GM12878 (cell line): ENCODE results near the gene SLF1. TPM values are rescaled to one million over a fixed set of nuclear protein-coding genes. Genes with fewer than 3 reads are reported as not detected.
A peak's percentile ranks its signal among the peaks of the same experiment; 100 is the strongest.

ENCODE experiments used
- ATAC-seq: fragments of 200-7000 bp; cut with Tn5 transposase; 3 replicates; pipeline ENCODE4 v1.9.1; 2020; ENCODE audit warnings: mild to moderate bottlenecking, moderate library complexity
- BruUV-seq: library from RNA; stranded (reverse); fragments of 400-500 nt; replicated peaks from 2 replicates; lab custom pipeline; 2021; lab: Mats Ljungman, UMichigan
- CTCF ChIA-PET: fragments of 300-600 bp; sonication (Branson Sonifier 250); formaldehyde crosslinking; extraction: SDS; loops from one replicate; lab custom pipeline; 2021; ENCODE audit warnings: inconsistent platforms; lab: Yijun Ruan, JAX
- POLR2A ChIA-PET: fragments of 350-600 bp; formaldehyde crosslinking; extraction: SDS; loops from one replicate; lab custom pipeline; 2021; ENCODE audit warnings: inconsistent platforms; lab: Charles Lee
- RAD21 ChIA-PET: fragments of 300-600 bp; sonication (Branson Sonifier 250); formaldehyde crosslinking; loops from one replicate; lab custom pipeline; 2023; ENCODE audit warnings: antibody characterized with exemption; ENCODE audit not compliant: unreplicated experiment; lab: Charles Lee
- SMC1A ChIA-PET: fragments of 300-600 bp; sonication (Branson Sonifier 250); formaldehyde crosslinking; loops from one replicate; lab custom pipeline; 2023; ENCODE audit not compliant: unreplicated experiment, uncharacterized antibody; lab: Charles Lee
- DNase-seq: peaks from one replicate; pipeline ENCODE4 v3.0.0-alpha.2; 2011; ENCODE audit warnings: low read depth, low spot score
- FAIRE-seq: peaks from 3 replicates; lab custom pipeline; 2011; peaks lifted over from hg19 to GRCh38; lab: Jason Lieb, UNC
- H2AFZ ChIP-seq: 2 replicates; pipeline ENCODE4 v1.6.0; 2011; ENCODE audit warnings: low read depth, low read length, control low read depth; ENCODE audit not compliant: control insufficient read depth
- H3K27ac ChIP-seq: 2 replicates; pipeline ENCODE4 v1.5.1; 2011; ENCODE audit warnings: control low read depth; ENCODE audit not compliant: control insufficient read depth, insufficient read depth
- H3K27me3 ChIP-seq, 2 experiments: replicated peaks in 1 of 2; 2 replicates each; pipeline versions ENCODE4 v1.6.0 to v1.6.1; 2011; ENCODE audit warnings: low read length in 1 of 2; ENCODE audit not compliant: control insufficient read depth in 2 of 2, insufficient read depth in 2 of 2
- H3K36me3 ChIP-seq, 2 experiments: 2 replicates each; pipeline ENCODE4 v1.5.1; 2011; ENCODE audit warnings: low read length in 1 of 2; ENCODE audit not compliant: control insufficient read depth in 2 of 2, insufficient read depth in 2 of 2
- H3K4me1 ChIP-seq: 2 replicates; pipeline ENCODE4 v1.6.1; 2011; ENCODE audit warnings: mild to moderate bottlenecking, low read length, moderate library complexity, mixed read lengths; ENCODE audit not compliant: control insufficient read depth, insufficient read depth
- H3K4me2 ChIP-seq: 2 replicates; pipeline ENCODE4 v1.6.0; 2011; ENCODE audit warnings: control low read depth; ENCODE audit not compliant: control insufficient read depth, insufficient read depth
- H3K4me3 ChIP-seq: fragments of 200-600 bp; sonication (generic); 2 replicates; pipeline ENCODE4 v1.5.1; 2016
- H3K79me2 ChIP-seq: 2 replicates; pipeline ENCODE4 v1.6.0; 2011; ENCODE audit warnings: low read length; ENCODE audit not compliant: control insufficient read depth, insufficient read depth
- H3K9ac ChIP-seq: 2 replicates; pipeline ENCODE4 v1.8.0; 2011; ENCODE audit warnings: low read length, control low read depth, mixed read lengths; ENCODE audit not compliant: control insufficient read depth, insufficient read depth
- H3K9me3 ChIP-seq: replicated peaks from 3 replicates; pipeline ENCODE4 v1.5.1; 2011; ENCODE audit warnings: mild to moderate bottlenecking, low read length; ENCODE audit not compliant: control insufficient read depth, insufficient read depth
- H4K20me1 ChIP-seq: 2 replicates; pipeline ENCODE4 v1.6.0; 2011; ENCODE audit not compliant: control insufficient read depth, insufficient read depth
- BRCA1 ChIP-seq: IDR thresholded peaks from 2 replicates; pipeline ENCODE4 v1.6.1; 2011; ENCODE audit warnings: low read depth, low read length, improper control_type of control experiment
- EGR1 ChIP-seq, 2 experiments: IDR thresholded peaks; 1 replicate in 1 of 2; 2 replicates in 1 of 2; pipeline ENCODE4 v1.6.1; 2011 to 2012; ENCODE audit warnings: low read depth in 2 of 2, low read length in 2 of 2, borderline replicate concordance in 1 of 2, mild to moderate bottlenecking in 1 of 2, moderate library complexity in 1 of 2
- EP300 ChIP-seq, 2 experiments: fragments of 150-350 bp in 1 of 2; IDR thresholded peaks; 2 replicates each; pipeline ENCODE4 v1.6.1; 2011 to 2012; ENCODE audit warnings: low read depth in 2 of 2, low read length in 2 of 2, borderline replicate concordance in 1 of 2, improper control_type of control experiment in 1 of 2, inconsistent platforms in 1 of 2; ENCODE audit not compliant: control insufficient read depth in 1 of 2
- FOXK2 ChIP-seq: fragments of 450-650 bp; IDR thresholded peaks from 2 replicates; pipeline ENCODE4 v1.6.1; 2017; ENCODE audit warnings: mild to moderate bottlenecking, moderate library complexity
- IRF4 ChIP-seq: IDR thresholded peaks from 2 replicates; pipeline ENCODE4 v1.6.1; 2011; ENCODE audit warnings: low read depth, low read length
- MTA3 ChIP-seq: IDR thresholded peaks from 2 replicates; pipeline ENCODE4 v1.6.1; 2012; ENCODE audit warnings: low read length, inconsistent platforms, borderline replicate concordance
- NKRF ChIP-seq: fragments of 450-650 bp; conservative IDR thresholded peaks from 2 replicates; pipeline ENCODE4 v1.6.1; 2017; ENCODE audit warnings: mild to moderate bottlenecking, moderate library complexity
- NRF1 ChIP-seq: conservative IDR thresholded peaks from 2 replicates; pipeline ENCODE4 v1.6.1; 2011; ENCODE audit warnings: mild to moderate bottlenecking, low read depth, low read length, improper control_type of control experiment
- PAX5 ChIP-seq: IDR thresholded peaks from 2 replicates; pipeline ENCODE4 v1.6.1; 2011; ENCODE audit warnings: low read depth, low read length, borderline replicate concordance
- POLR2A ChIP-seq: IDR thresholded peaks from 2 replicates; pipeline ENCODE4 v1.6.1; 2011; ENCODE audit warnings: low read depth, mild to moderate bottlenecking, low read length
- RB1 ChIP-seq: fragments of 450-650 bp; formaldehyde crosslinking; IDR thresholded peaks from 2 replicates; pipeline ENCODE4 v1.6.1; 2017; ENCODE audit warnings: mild to moderate bottlenecking, borderline replicate concordance
- TAF1 ChIP-seq: IDR thresholded peaks from 2 replicates; pipeline ENCODE4 v1.6.1; 2011; ENCODE audit warnings: mild to moderate bottlenecking, low read depth, low read length, borderline replicate concordance
- ZBED1 ChIP-seq: IDR thresholded peaks from 2 replicates; pipeline ENCODE4 v1.6.1; 2016; ENCODE audit warnings: borderline replicate concordance
- WGBS: methylation state at CpG from one replicate; pipeline ENCODE4 v1.1.6; 2016; ENCODE audit warnings: low lambda C conversion rate; ENCODE audit not compliant: insufficient replicate concordance, insufficient coverage; ENCODE audit errors: missing lambda C conversion rate; 5-methylcytosine and 5-hydroxymethylcytosine counted together
- in situ Hi-C: fragments of 300-500 bp; cut with MboI; formaldehyde crosslinking; loops from 9 replicates; pipeline ENCODE4 v1.14.3; 2018; ENCODE audit warnings: mixed read lengths
- intact Hi-C: fragments of 100-400 bp; cut with micrococcal nuclease; formaldehyde crosslinking; loops from one replicate; pipeline ENCODE4 v1.14.2; 2022; ENCODE audit not compliant: unreplicated experiment
- polyA plus RNA-seq, 11 experiments: library from polyadenylated mRNA; depleted of rRNA in 4 of 11; unstranded in 6 of 11; stranded (reverse) in 5 of 11; fragments of >200 nt; fragmentation: Nextera tagmentation in 4 of 11; fragmentation: Illumina TruSeq in 1 of 11; extraction: Ambion mirVana in 4 of 11; extraction: Trizol in 1 of 11; gene quantifications; 1 replicate in 1 of 11; 2 replicates in 10 of 11; pipeline versions ENCODE4 v1.2.1 to v1.2.3, GENCODE V29; 2011 to 2016; ENCODE audit warnings: inconsistent platforms in 2 of 11, missing spikeins in 2 of 11, low read depth in 1 of 11
- total RNA-seq, 4 experiments: library from RNA; depleted of rRNA in 3 of 4; stranded (reverse); fragments of >200 nt in 3 of 4; fragmentation: Illumina TruSeq in 1 of 4; extraction: Trizol in 1 of 4; gene quantifications; 2 replicates each; pipeline versions ENCODE4 v1.2.1 to v1.2.3, GENCODE V29; 2013 to 2021
- TF ChIP-seq, protein P1 (sequence below): IDR thresholded peaks from 2 replicates; pipeline ENCODE4 v1.6.1; 2011; ENCODE audit warnings: borderline replicate concordance, low read depth, mild to moderate bottlenecking, moderate library complexity, low read length; ENCODE audit not compliant: insufficient read depth, poor library complexity, severe bottlenecking
- TF ChIP-seq, protein P2 (sequence below): IDR thresholded peaks from 2 replicates; pipeline ENCODE4 v1.6.1; 2011; ENCODE audit warnings: borderline replicate concordance, low read depth, mild to moderate bottlenecking, moderate library complexity, mixed read lengths, low read length; ENCODE audit not compliant: insufficient read depth; ENCODE audit errors: extremely low read length

SLF1 gene
- total and polyA plus RNA-seq, 10 of the 15 experiments (the other 5 are each of a cell fraction or from before 2014, with no cell fraction given): 8.1 to 27.0 (median 13.4) TPM

DNA sequence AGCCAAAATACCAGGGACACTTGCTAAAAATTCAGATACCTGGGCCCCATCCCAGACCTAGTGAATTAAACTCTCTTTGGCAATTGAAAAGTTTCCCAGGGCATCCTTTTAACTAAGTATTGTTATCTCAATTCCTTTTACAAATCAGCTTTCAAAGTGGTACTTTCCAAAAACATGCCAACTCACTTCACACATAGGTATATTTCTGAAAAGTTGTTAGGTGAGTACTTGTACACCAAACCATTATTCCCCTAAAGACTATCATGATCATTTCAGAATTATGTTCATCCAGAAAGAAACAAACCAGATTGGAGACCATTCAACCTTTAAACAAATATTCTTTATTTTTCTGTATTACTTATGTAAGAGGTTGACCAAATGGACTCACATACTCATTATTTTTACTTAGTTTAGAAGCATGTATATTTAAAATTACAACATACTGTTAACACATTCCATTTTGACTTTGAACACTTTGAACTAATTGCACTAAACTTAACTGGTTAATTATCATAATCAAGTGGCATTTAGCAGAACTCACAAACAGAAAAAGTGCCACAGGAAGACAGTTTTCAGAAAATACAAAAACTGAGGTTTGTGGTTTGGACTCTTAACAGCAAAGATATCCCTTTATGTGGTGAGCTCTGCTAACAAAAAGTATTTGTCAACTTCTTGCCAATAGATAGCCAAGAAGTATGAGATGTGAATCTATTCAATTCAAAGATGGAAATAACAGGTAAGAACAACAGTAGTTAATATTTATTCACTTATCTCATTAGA is 40.8 kb upstream of the SLF1 start (continued):
- TF ChIP-seq EP300 (IDR thresholded peaks at IDR 0.05; ENCODE audit: borderline replicate concordance in 1 of 2, control insufficient read depth in 1 of 2, low read depth in 2 of 2, low read length in 2 of 2) (peak; percentile 44 to 69; a peak in 2 of 4 replicates), POLR2A (no peak), BRCA1 (no peak), FOXK2 (no peak), RB1 (no peak), IRF4 (no peak), MTA3 (no peak), PAX5 (no peak), NKRF (no peak), NRF1 (no peak)

DNA sequence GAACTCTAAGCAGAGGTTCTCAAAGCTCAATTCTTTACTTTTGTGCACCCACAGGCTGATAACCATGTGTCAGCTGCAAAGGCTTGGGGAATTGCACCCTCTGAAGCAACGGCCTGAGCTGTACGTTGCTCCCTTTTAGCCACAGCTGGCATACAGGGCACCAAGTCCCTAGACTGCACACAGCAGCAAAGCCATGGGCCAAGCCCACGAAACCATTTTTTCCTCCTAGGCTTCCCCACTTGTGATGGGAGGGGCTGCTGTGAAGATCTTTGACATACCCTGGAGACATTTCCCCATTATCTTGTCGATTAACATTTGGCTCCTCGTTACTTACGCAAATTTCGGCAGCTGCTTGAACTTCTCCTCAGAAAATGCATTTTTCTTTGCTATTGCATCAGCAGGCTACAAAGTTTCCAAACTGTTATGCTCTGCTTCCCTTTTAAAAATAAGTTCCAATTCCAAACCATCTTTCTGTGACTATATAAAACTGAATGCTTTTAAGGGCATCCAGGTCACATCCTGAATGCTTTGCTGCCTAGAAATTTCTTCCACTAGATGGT is 23.1 kb upstream of the SLF1 start:
- DNase-seq: no peak
- H4K20me1 ChIP-seq: no peaks in the 10 kb centered on the region
- SMC1A ChIA-PET: interaction anchor here (0.6 to 1.5 kb wide), 2 partner anchors 14 to 92 kb away, joined by 3 to 5 read pairs; no protein-coding TSS in a partner anchor
- no peaks in the 10 kb centered on the region for H3K27me3 ChIP-seq
- BruUV-seq: no TSS peak
- H3K9ac ChIP-seq: no peak overlapping the region
- no peaks in the 10 kb centered on the region for H3K79me2 ChIP-seq
- intact Hi-C loops (no loop called here), in situ Hi-C loops (no loop called here)
- H2AFZ ChIP-seq: no peak overlapping the region
- H3K4me2 ChIP-seq: no peak overlapping the region
- no peaks in the 10 kb centered on the region for H3K36me3 ChIP-seq
- 74% methylated on average over 7 of the region's 7 CpGs for WGBS
- POLR2A ChIA-PET: interaction anchor here (0.7 kb wide), 1 partner anchor 35 kb away, joined by 3 read pairs; no protein-coding TSS in a partner anchor
- RAD21 ChIA-PET: no interaction called here
- H3K27ac ChIP-seq: no peak overlapping the region
- ATAC-seq: no peak
- H3K4me1 ChIP-seq: no peaks in the 10 kb centered on the region
- H3K9me3 ChIP-seq: no peaks in the 10 kb centered on the region
- no peak for FAIRE-seq
- H3K4me3 ChIP-seq: no peak overlapping the region
- CTCF ChIA-PET: interaction anchor here (0.6 kb wide), 1 partner anchor 12 kb away, joined by 3 read pairs; no protein-coding TSS in a partner anchor
- TF ChIP-seq, protein P1, sequence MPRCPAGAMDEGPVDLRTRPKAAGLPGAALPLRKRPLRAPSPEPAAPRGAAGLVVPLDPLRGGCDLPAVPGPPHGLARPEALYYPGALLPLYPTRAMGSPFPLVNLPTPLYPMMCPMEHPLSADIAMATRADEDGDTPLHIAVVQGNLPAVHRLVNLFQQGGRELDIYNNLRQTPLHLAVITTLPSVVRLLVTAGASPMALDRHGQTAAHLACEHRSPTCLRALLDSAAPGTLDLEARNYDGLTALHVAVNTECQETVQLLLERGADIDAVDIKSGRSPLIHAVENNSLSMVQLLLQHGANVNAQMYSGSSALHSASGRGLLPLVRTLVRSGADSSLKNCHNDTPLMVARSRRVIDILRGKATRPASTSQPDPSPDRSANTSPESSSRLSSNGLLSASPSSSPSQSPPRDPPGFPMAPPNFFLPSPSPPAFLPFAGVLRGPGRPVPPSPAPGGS: no peak
- TF ChIP-seq TAF1: no peak
- TF ChIP-seq, protein P2, sequence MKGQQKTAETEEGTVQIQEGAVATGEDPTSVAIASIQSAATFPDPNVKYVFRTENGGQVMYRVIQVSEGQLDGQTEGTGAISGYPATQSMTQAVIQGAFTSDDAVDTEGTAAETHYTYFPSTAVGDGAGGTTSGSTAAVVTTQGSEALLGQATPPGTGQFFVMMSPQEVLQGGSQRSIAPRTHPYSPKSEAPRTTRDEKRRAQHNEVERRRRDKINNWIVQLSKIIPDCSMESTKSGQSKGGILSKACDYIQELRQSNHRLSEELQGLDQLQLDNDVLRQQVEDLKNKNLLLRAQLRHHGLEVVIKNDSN: no peak
- TF ChIP-seq ZBED1: no peak
- no peak for TF ChIP-seq EGR1 (IDR thresholded peaks at IDR 0.05; ENCODE audit: borderline replicate concordance in 1 of 2, low read depth in 2 of 2, low read length in 2 of 2)
